GM19240 (cell line): ENCODE measurements around the gene NSD1.
"Not testable (repeated sequence)": the region's sequence is repeated elsewhere in the genome, so short reads cannot be mapped to it uniquely, and the experiment has no call there.

Experiments
- DNase-seq: peaks from one replicate; pipeline ENCODE4 v3.0.0; 2011; ENCODE audit warnings: low spot score; ENCODE audit not compliant: insufficient read length

The NSD1 gene

DNA sequence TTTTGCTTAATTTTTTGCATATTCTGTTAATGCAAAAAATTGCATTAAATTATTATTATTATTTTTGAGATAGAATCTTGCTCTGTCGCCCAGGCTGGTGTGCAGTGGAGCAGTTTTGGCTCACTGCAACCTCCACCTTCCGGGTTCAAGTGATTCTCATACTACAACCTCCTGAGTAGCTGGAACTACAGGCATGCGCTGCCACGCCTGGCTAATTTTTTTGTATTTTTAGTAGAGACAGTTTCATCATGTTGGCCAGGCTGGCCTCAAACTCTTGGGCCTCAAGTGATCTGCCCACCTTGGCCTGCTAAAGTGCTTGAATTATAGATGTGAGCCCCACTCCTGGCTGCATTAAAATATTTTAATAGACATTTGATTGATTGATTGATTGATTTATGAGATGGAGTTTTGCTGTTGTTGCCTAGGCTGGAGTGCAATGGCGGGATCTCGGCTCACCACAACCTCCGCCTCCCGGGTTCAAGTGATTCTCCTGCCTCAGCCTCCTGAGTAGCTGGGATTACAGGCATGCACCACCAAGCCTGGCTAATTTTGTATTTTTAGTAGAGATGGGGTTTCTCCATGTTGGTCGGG lies 44.4 kb downstream of the NSD1 start:
- DNase-seq = not testable (repeated sequence)

DNA sequence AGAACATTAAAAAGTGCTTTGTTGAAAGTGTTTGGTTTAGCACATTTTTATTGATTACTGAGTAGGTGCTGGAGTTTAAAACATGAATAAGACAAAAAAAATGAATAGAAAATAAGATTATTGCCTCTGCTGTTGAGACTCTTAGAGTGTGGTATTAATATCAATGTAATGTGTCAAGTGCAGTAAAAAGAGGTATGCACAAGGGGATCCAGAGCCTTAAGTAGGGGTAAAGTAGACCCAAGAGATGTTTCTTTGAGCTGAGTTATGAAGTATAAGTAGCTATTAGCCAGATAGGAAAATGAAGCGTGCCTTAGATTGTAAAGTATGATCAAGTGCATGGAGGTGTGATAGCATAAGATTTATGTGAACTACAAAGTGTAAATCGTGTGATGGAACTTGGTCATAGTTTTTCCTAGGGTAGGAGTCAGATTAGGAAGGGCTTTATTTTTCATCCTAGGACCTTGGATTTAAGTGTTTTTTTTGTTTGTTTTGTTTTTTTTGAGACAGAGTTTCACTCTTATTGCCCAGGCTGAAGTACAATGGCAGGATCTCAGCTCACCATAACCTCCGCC lies 45.2 kb downstream of the NSD1 start:
- DNase-seq = no peak

- no peak for DNase-seq
Observed at GRCh38 chr5:177179431-177179830, 45.9 kb downstream of the NSD1 start.

DNA sequence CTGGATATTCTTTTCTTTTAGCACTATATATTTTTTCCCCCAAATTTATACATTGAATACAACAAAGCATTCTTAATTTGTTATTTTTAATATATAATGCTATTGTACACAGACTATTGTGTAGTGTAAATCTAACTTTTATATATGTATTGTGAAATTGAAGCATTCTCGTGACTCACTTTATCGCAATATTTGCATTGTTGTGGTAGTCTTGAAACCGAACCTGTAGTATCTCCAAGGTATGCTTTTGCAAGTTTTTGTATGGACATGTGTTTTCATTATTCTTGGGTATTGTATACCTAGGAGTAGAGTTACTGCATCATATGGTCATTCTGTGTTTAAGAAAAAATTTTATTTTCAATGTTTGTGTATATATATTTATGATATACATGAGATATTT lies 49.6 kb downstream of the NSD1 start:
- no peak for DNase-seq

DNA sequence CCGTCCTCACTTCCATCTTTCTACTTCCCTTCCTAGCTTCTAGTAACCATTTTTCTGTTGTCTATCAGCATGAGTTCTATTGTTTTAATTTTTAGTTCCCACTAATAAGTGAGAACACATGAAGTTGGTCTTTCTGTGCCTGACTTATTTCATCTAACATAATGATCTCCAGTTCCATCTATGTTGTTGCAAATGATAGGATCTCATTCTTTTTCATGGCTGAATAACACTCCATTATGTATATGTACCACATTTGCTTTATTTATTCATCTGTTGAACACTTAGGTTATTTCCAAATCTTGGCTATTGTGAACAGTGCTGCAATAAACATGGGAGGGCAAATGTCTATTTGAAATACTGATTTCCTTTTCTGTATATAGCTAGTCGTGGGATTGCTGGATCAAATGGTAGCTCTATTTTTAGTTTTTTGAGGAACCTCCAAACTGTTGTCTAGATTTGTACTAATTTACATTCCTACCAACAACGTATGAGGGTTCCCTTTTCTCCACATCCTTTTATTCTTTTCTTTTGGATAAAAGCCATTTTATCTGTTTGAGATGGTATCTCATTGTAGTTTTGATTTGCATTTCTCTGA lies 50.3 kb downstream of the NSD1 start:
- no peak for DNase-seq

- DNase-seq = no peak
Observed at GRCh38 chr5:177185993-177186392, 52.4 kb downstream of the NSD1 start.

DNA sequence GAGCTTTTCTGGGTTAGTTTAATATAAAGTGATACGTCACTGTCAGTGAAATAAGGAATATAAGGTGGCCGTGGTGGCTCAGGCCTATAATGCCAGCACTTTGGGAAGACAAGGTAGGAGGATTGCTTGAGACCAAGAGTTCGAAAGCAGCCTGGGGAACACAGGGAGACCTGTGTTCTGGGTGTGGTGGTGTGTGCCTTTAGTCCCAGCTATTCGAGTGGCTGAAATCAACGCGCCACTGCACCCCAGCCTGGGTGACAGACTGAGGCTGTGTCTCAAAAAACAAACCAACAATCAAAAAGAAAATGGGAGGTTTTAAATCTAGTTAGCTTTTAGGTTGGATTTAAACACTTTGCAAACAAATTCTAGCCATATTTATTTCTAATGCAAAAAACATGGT lies 53.1 kb downstream of the NSD1 start:
- DNase-seq = no peak

- DNase-seq = no peak
Observed at GRCh38 chr5:177188775-177189174, 55.2 kb downstream of the NSD1 start.

- no peak for DNase-seq
Observed at GRCh38 chr5:177189416-177189815, 55.8 kb downstream of the NSD1 start.

DNA sequence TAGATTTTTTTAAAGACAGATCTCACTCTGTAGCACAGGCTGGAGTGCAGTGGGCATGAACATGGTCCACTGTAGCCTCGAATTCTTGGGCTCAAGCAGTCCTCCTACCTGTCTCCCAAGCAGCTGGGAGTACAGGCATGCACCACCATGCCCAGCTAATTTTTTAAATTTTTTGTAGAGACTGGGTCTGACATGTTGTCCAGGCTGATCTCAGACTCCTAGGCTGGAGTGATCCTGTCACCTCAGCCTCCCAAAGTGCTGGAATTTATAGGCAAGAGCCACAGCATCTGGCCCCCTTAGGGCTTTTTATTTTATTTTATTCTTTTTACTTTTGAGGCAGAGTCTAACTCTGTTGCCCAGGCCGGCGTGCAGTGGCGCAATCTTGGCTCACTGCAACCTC lies 56.4 kb downstream of the NSD1 start:
- DNase-seq = no peak

DNA sequence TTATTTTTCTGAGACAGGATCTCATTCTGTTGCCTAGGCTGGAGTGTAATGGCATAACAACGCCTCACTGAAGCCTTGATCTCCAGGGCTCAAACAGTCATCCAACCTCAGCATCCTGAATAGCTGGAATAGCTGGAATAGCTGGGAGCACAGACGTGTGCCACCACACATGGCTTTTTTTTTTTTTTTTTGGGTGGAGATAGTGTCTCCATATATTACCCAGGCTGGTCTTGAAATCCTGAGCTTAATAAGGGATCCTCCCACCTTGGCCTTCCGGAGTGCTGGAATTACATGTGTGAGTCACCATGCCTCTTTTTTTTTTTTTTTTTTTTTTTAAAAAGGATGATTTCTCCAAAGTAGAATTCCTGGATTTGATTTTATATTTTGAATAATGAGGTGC lies 60.7 kb downstream of the NSD1 start:
- no peak for DNase-seq

DNA sequence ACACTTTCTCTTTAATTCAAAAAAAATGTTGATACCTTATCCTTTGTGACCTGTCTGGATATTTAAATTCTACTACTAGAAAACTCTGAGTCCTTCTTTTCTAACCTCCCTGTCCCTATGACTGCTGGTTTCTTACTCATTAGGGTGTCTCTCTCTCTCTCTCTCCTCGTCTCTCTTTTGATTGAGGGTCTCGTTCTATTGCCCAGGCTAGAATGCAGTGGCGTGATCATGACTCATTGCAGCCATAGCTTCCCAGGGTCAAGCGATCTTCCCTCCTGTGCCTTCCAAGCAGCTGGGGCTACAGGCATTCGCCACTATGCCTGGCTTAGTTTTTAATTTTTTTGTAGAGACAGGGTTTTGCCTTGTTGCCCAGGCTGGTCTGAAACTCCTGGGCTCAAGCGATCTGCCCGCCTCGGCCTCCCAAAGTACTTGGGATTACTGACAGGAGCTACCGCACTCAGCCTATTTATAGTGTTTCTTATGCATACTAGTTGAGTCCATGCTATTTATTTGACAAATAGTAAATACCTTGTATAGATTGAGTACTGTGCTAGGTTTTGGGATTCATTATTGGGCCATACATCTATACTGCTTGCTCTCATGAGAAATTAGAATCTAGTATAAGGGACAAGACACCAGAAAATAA lies 61.9 kb downstream of the NSD1 start:
- DNase-seq = no peak

- DNase-seq = no peak
Observed at GRCh38 chr5:177198738-177199137, 65.2 kb downstream of the NSD1 start.

GRCh38 chr5:177204281-177204680 lies 70.7 kb downstream of the NSD1 start:
- no peak for DNase-seq

GRCh38 chr5:177209610-177210009 lies 76.0 kb downstream of the NSD1 start:
- no peak for DNase-seq

DNA sequence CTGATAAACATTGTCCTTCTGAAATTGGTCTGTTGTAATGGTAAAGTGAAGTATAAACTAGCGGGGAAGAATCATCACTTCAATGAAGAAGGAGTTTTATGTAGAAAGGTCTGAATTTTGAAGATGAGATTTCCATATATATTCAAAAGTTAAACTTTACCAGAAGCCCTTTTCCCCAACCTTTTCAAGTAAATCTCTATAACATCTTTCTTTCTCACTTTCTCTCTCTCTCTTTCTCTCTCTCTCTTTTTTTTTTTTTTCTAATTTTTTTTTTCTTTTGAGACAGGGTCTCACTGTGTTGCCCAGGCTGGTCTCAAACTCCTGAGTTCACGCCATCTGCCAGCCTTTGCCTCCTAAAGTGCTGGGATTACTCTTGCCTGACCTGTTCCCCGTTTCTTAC lies 78.7 kb downstream of the NSD1 start:
- no peak for DNase-seq

GRCh38 chr5:177220576-177220975 lies 87.0 kb downstream of the NSD1 start:
- no peak for DNase-seq

GRCh38 chr5:177222269-177222668 lies 88.7 kb downstream of the NSD1 start:
- no peak for DNase-seq

DNA sequence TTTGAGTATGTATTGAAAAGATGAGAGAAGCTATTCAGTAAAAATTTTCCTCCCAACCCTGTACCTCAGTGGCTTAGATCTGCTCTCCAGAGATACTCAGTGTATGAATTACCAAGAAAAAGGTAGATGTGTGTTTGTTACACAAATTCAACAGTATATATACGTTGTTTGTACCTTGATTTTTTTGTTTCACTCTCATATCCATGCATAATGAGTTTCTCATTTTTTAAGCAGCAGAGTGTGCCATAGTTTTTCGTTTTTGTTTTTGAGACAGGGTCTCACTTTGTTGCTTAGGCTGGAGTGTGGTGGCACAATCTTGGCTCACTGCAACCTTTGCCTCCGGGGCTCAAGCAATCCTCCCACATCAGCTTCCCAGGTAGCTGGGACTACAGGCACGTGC lies 92.2 kb downstream of the NSD1 start:
- DNase-seq = no peak

- DNase-seq = no peak
Observed at GRCh38 chr5:177226860-177227259, 93.3 kb downstream of the NSD1 start.

- DNase-seq = no peak
Observed at GRCh38 chr5:177228751-177229150, 95.2 kb downstream of the NSD1 start.

DNA sequence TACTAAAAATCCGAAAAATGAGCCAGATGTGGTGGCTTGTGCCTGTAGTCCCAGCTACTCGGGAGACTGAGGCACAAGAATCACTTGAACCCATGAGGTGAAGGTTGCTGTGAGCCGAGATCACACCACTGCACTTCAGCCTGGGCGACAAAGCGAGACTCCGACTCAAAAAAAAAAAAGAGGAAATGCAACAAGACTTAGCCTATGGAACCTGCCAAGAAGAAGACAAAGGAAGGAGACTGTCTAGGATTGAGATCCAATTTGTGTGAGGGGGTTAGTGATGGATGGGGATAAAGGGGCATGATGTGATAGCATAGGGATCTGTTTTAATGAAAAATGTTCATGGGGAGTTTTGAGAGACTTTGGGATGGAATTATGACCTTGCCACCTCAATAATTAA lies 97.1 kb downstream of the NSD1 start:
- no peak for DNase-seq
